ENCODE data around the gene DPH3.

GRCh38 chr3:16231983-16232382 lies 32.8 kb downstream of the DPH3 start:
- TF ChIP-seq FOXK2 (IDR thresholded peaks at IDR 0.05), result no peak
- no peak for TF ChIP-seq SUZ12 (IDR thresholded peaks at IDR 0.05)
- TF ChIP-seq FOXM1 (IDR thresholded peaks at IDR 0.05; ENCODE audit: borderline replicate concordance), result no peak
- TF ChIP-seq BHLHE40 (IDR thresholded peaks at IDR 0.05; ENCODE audit: borderline replicate concordance), result no peak
- TF ChIP-seq LEF1 (IDR thresholded peaks at IDR 0.05; ENCODE audit: borderline replicate concordance), result no peak
- no peak for TF ChIP-seq SP1 (IDR thresholded peaks at IDR 0.05)
- TF ChIP-seq, protein P1, sequence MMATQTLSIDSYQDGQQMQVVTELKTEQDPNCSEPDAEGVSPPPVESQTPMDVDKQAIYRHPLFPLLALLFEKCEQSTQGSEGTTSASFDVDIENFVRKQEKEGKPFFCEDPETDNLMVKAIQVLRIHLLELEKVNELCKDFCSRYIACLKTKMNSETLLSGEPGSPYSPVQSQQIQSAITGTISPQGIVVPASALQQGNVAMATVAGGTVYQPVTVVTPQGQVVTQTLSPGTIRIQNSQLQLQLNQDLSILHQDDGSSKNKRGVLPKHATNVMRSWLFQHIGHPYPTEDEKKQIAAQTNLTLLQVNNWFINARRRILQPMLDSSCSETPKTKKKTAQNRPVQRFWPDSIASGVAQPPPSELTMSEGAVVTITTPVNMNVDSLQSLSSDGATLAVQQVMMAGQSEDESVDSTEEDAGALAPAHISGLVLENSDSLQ (IDR thresholded peaks at IDR 0.05), result no peak
- TF ChIP-seq ARNT (IDR thresholded peaks at IDR 0.05), result no peak
- no peak for TF ChIP-seq L3MBTL2 (conservative IDR thresholded peaks at IDR 0.05)
- no peak for TF ChIP-seq CTBP1 (IDR thresholded peaks at IDR 0.05; ENCODE audit: borderline replicate concordance)
- no peak for TF ChIP-seq TARDBP (IDR thresholded peaks at IDR 0.05)
- TF ChIP-seq NFRKB (IDR thresholded peaks at IDR 0.05), result no peak

Measured in HEK293T (cell line).